H1 (cell line): ENCODE measurements around the gene GNG5. TPM values are rescaled to one million over a fixed set of nuclear protein-coding genes. Genes with fewer than 3 reads are reported as not detected.

Experiments
- CHD2 ChIP-seq: IDR thresholded peaks from 2 replicates; pipeline ENCODE4 v1.6.1; 2012; ENCODE audit warnings: low read length, improper control_type of control experiment
- SIRT6 ChIP-seq: IDR thresholded peaks from one replicate; pipeline ENCODE4 v1.7.1; 2012; ENCODE audit warnings: low read length, inconsistent platforms
- SUZ12 ChIP-seq: fragments of 200-600 bp; sonication (generic); IDR thresholded peaks from 2 replicates; pipeline ENCODE4 v1.6.1; 2012; ENCODE audit warnings: mild to moderate bottlenecking, inconsistent platforms, low read length, moderate library complexity, mixed read lengths
- polyA plus RNA-seq, 7 experiments: library from polyadenylated mRNA; depleted of rRNA in 3 of 7; stranded (reverse) in 5 of 7; unstranded in 2 of 7; fragments of >200 nt in 5 of 7; fragments of 200-250 nt in 2 of 7; gene quantifications; 1 replicate in 5 of 7; 2 replicates in 1 of 7; 4 replicates in 1 of 7; pipeline versions ENCODE4 v1.2.1 to v1.2.3, GENCODE V29; 2011 to 2013; ENCODE audit warnings: missing spikeins in 2 of 7, mixed read lengths in 2 of 7
- total RNA-seq: library from RNA; stranded (reverse); fragmentation: NEBNext Ultra II Directional; extraction: Animal tissue kit (Norgen Biotek cat#: 25700); gene quantifications from 2 replicates; pipeline ENCODE4 v1.2.1, GENCODE V29; 2021
- TF ChIP-seq, protein P1 (sequence below): IDR thresholded peaks from 2 replicates; pipeline ENCODE4 v1.6.1; 2012; ENCODE audit warnings: low read length, inconsistent platforms

The GNG5 gene
- total and polyA plus RNA-seq, 2 of the 8 experiments (the other 6 are each of a cell fraction or from before 2014, with no cell fraction given): 94.0 to 104 TPM

DNA sequence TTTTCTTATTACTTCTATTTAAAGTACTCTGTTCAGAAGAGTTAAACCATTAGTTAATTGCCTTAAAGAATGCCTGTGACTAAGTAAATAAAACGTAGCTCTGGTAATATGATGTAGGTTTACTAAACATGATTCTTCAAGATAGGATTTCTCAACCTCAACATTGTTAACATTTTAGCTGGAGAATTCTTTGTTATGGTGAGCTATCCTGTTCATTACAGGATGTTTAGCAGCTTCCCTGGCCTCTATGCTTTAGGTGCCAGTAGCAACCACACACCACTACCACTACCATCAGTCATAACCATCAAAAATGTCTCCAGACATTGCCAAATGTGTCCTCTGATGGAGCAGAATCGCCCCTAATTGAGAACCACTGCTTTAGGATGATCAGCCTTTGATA, 16.6 kb downstream of the GNG5 start (continued):
- TF ChIP-seq, protein P1, sequence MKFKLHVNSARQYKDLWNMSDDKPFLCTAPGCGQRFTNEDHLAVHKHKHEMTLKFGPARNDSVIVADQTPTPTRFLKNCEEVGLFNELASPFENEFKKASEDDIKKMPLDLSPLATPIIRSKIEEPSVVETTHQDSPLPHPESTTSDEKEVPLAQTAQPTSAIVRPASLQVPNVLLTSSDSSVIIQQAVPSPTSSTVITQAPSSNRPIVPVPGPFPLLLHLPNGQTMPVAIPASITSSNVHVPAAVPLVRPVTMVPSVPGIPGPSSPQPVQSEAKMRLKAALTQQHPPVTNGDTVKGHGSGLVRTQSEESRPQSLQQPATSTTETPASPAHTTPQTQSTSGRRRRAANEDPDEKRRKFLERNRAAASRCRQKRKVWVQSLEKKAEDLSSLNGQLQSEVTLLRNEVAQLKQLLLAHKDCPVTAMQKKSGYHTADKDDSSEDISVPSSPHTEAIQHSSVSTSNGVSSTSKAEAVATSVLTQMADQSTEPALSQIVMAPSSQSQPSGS: no peak
- no peak for TF ChIP-seq SUZ12
- TF ChIP-seq SIRT6: no peak
- TF ChIP-seq CHD2: no peak
